ENCODE data around the gene CRACR2B. TPM values are rescaled to one million over a fixed set of nuclear protein-coding genes. Genes with fewer than 3 reads are reported as not detected.
A peak's percentile ranks its signal among the peaks of the same experiment; 100 is the strongest.

Gene CRACR2B
- total and polyA plus RNA-seq, 2 of the 8 experiments (the other 6 are each of a cell fraction or from before 2014, with no cell fraction given) = 18.2 to 26.4 TPM

DNA sequence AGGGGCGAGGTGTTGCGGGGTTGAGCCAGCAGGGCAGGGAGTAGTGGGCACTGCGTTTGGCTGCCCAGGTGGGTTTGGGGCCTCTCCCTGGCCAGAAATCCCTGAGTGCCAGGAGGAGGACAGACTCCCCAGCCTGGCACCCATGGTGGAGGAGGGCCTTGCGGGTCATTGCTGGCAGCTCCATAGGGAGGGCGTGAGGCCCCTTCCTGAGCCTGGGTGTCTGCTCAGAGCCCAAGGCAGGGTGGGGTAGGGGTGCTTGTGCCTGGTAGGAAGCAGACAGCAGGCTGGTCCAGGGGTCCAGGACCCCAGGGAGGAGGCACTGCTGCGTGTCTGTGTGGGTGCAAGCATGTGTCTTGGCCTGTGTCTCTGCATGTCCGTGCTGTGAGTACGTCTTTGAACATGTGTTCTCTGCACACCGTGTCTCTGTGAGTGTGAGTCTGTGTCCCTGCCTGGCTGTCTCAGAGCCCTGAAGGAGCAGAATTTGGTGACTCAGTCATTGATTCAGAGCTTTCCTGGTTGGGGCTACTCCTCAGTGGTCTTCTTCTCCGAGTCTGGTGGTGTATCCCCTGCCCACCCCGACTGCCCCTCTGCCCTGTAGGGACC lies 18.9 kb downstream of the CRACR2B start:
- H3K4me2 ChIP-seq (ENCODE audit: insufficient read depth in 1 of 2, low read depth in 2 of 2, low read length in 2 of 2) = no peak overlapping the region
- no peaks in the 10 kb centered on the region for H3K9me3 ChIP-seq (ENCODE audit: insufficient read depth in 2 of 2, low read depth in 1 of 2, low read length in 1 of 2)
- H4K20me1 ChIP-seq (replicated peaks in 1 of 2; ENCODE audit: control insufficient read depth in 1 of 2, insufficient read depth in 2 of 2, low read length in 2 of 2) = peaks cover 10 to 20% of the 10 kb centered on the region in 2 experiments
- no peak overlapping the region for H4K5ac ChIP-seq (ENCODE audit: insufficient read length, low read depth, low read length)
- no peak overlapping the region for H3K23ac ChIP-seq (ENCODE audit: insufficient read length)
- peak overlapping the region; percentile 100 for H2BK15ac ChIP-seq (ENCODE audit: low read length)
- no peak overlapping the region for H3K4ac ChIP-seq (replicated peaks; ENCODE audit: insufficient read length, low read depth, low read length)
- H2AK5ac ChIP-seq (ENCODE audit: low read depth, low read length) = peak overlapping the region; percentile 40; the same call in 1 of the 2 replicates
- no peak overlapping the region for H3K18ac ChIP-seq (ENCODE audit: extremely low read depth, low read length)
- H3K14ac ChIP-seq (ENCODE audit: insufficient read length) = no peak overlapping the region
- H2AFZ ChIP-seq (ENCODE audit: low read length) = no peak overlapping the region
- H3K79me1 ChIP-seq (ENCODE audit: low read depth, low read length) = no peaks in the 10 kb centered on the region
- H4K91ac ChIP-seq (replicated peaks; ENCODE audit: insufficient read length, low read length) = no peak overlapping the region
- ChIA-PET CTCF (ENCODE audit: partially characterized antibody) (interaction anchor here (0.5 to 6.7 kb wide), 18 partner anchors 9 to 204 kb away, joined by 3 to 74 read pairs (median 4); partner anchors contain the start of gene PIDD1), POLR2A (ENCODE audit: partially characterized antibody) (interaction anchor here (0.6 to 40.4 kb wide), 6 partner anchors 11 to 173 kb away, joined by 3 to 1917 read pairs (median 3); partner anchors contain the start of genes CD151, CEND1, CHID1 and CRACR2B)
- H4K8ac ChIP-seq (ENCODE audit: extremely low read depth, insufficient read depth, low read length) = no peak overlapping the region
- no peak overlapping the region for H2BK120ac ChIP-seq (replicated peaks; ENCODE audit: low read depth, low read length)
- H3K23me2 ChIP-seq (ENCODE audit: low read depth, low read length) = peaks cover 32% of the 10 kb centered on the region; the same call in 1 of the 2 replicates
- no peak overlapping the region for H3K9ac ChIP-seq (replicated peaks in 1 of 4; ENCODE audit: extremely low read depth in 1 of 4, low read depth in 3 of 4, low read length in 3 of 4)
- peaks cover 0 to 2% (median 0%) of the 10 kb centered on the region in 4 experiments; a peak in 4 of 7 replicates for H3K27me3 ChIP-seq (replicated peaks in 1 of 4; ENCODE audit: control insufficient read depth in 3 of 4, extremely low read depth in 1 of 4, insufficient read depth in 3 of 4, low read length in 3 of 4)
- H2BK12ac ChIP-seq (ENCODE audit: low read depth, low read length) = peak overlapping the region; percentile 9; the same call in 1 of the 2 replicates
- H3K56ac ChIP-seq (replicated peaks; ENCODE audit: insufficient read length, low read depth, low read length) = no peak overlapping the region
- FAIRE-seq = no peak
- H3K4me1 ChIP-seq (replicated peaks in 1 of 4; ENCODE audit: control insufficient read depth in 3 of 4, insufficient read depth in 4 of 4, low read length in 3 of 4) = peaks cover 0 to 44% (median 29%) of the 10 kb centered on the region in 4 experiments; a peak in 6 of 7 replicates
- WGBS, 2 experiments (ENCODE audit: extremely low coverage in 1 of 2, insufficient coverage in 1 of 2, insufficient read length in 1 of 2, insufficient replicate concordance in 2 of 2, low coverage in 1 of 2, low lambda C conversion rate in 2 of 2, missing lambda C conversion rate in 1 of 2) = 93% methylated on average over 11 of the region's 11 CpGs; no CpG with 5 or more reads in 1 of the 2 experiments
- no peak overlapping the region for H3K4me3 ChIP-seq (ENCODE audit: extremely low read depth in 1 of 4, insufficient read depth in 2 of 4, low read depth in 3 of 4, low read length in 4 of 4)
- peak overlapping the region; percentile 73; the same call in 1 of the 2 replicates for H2BK5ac ChIP-seq (ENCODE audit: low read depth, low read length)
- H2BK20ac ChIP-seq (ENCODE audit: low read length) = no peak overlapping the region; the same call in 1 of the 2 replicates
- no peak overlapping the region for H3K27ac ChIP-seq (ENCODE audit: low read depth, low read length)
- no peak for DNase-seq (ENCODE audit: low read depth in 1 of 2, low spot score in 2 of 2)
- H3K36me3 ChIP-seq (ENCODE audit: control insufficient read depth in 2 of 4, insufficient read depth in 4 of 4, low read length in 3 of 4) = no peaks in the 10 kb centered on the region
- H3K79me2 ChIP-seq (ENCODE audit: control insufficient read depth in 1 of 2, insufficient read depth in 2 of 2, low read length in 2 of 2) = peaks cover 0 to 17% of the 10 kb centered on the region in 2 experiments; a peak in 1 of 4 replicates
- TF ChIP-seq BCL11A (IDR thresholded peaks at IDR 0.05; ENCODE audit: low read depth in 2 of 2, low read length in 2 of 2) (no peak), RAD21 (IDR thresholded peaks at IDR 0.05 in 1 of 2, conservative IDR thresholded peaks at IDR 0.05 in 1 of 2; ENCODE audit: low read depth in 2 of 2, low read length in 2 of 2) (no peak), ZNF274 (IDR thresholded peaks at IDR 0.05; ENCODE audit: borderline replicate concordance, extremely low read depth, low read length) (no peak), SRF (IDR thresholded peaks at IDR 0.05; ENCODE audit: low read depth, low read length) (no peak), TAF1 (IDR thresholded peaks at IDR 0.05; ENCODE audit: low read depth, low read length) (no peak), BACH1 (IDR thresholded peaks at IDR 0.05; ENCODE audit: low read length) (no peak), GABPA (IDR thresholded peaks at IDR 0.05; ENCODE audit: borderline replicate concordance, insufficient read depth, low read length) (no peak), RXRA (IDR thresholded peaks at IDR 0.05; ENCODE audit: insufficient read depth, low read depth, low read length) (no peak), FOSL1 (IDR thresholded peaks at IDR 0.05; ENCODE audit: insufficient read depth, low read depth, low read length) (no peak), CREB1 (IDR thresholded peaks at IDR 0.05) (no peak)
- TF ChIP-seq, protein P1, sequence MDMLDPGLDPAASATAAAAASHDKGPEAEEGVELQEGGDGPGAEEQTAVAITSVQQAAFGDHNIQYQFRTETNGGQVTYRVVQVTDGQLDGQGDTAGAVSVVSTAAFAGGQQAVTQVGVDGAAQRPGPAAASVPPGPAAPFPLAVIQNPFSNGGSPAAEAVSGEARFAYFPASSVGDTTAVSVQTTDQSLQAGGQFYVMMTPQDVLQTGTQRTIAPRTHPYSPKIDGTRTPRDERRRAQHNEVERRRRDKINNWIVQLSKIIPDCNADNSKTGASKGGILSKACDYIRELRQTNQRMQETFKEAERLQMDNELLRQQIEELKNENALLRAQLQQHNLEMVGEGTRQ (IDR thresholded peaks at IDR 0.05; ENCODE audit: low read length) = no peak

All from H1 (cell line).